ENCODE measurements around the gene HINT1.
A peak's percentile ranks its signal among the peaks of the same experiment; 100 is the strongest.

HINT1 gene

GRCh38 chr5:131109540-131110255 is 55.4 kb downstream of the HINT1 start:
- DNase-seq (ENCODE audit: extremely low read depth, low read depth), result peak; percentile 0
- TF ChIP-seq CTCF (IDR thresholded peaks at IDR 0.05; ENCODE audit: low read depth, low read length), result peak; percentile 66

All from AG09319 (cell line).